Amygdala (tissue), 56 donors: ENCODE results near the gene KRTAP10-2.

ENCODE experiments used
- DNase-seq, 56 donors: peaks; one replicate each; lab custom pipeline; 2025; lab: John Stamatoyannopoulos, UW

KRTAP10-2 gene

DNA sequence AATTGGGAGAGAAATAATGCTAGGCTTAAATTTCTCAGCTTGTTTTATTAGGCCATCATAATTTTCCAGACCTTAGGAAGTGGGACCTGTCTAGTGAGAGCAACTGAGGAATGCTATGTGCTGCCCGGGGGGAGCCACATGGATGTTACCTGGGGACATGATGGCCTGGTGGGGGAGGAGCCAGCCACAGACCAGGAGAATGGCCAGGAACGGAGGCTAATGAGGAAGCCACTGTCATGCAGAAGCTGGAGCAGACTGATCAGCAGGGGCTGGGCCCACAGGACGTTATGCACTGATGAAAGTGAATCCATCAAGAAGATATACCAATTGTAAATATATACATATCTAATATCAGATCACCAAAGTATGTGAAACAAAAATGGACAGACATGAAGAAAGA lies 6.7 kb downstream of the KRTAP10-2 start:
- DNase-seq: no peak

DNA sequence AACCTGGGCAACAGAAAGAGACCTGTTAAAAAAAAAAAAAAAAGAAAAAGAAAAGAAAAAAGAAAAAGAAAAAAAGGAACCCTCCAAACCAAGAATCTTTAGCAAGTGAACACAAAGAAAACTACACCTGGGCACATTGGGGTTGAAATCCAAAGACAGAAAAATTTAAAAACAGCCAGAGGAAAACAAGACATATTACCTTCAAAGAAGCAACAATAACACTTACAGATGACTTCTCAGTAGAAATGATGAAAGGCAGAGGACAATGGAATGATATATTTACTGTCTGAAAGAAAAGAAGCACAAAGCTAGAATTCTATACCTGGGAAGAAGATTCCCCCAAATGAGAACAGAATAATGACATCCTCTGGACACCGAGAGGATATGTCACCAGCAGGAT lies 8.6 kb downstream of the KRTAP10-2 start:
- no peak for DNase-seq

DNA sequence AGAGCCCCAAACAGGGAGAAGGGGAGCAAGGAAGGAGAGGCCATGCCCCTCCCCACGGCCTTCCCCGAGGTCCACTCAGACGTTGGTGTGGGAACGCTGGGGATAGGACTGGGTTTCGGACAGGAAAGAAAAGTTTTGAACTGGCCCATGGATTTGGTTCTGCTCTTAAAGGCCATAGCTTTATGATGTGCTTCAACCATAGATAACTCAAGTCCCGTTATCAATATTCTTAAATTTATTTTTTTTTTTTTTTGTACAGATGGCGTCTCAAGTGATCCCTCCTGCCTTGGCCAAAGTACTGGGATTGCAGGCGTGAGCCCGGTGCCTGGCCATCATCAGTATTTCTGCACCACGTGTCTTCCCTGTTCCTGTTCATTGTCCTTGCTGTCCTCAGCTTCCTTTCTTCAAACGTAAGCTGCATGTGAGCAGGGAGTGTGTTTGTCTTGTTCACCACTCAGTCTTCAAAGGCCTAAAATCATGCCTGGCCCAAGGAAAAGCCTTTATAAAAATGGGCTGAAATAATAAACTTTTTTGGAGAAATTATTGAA lies 10.5 kb downstream of the KRTAP10-2 start:
- no peak for DNase-seq

DNA sequence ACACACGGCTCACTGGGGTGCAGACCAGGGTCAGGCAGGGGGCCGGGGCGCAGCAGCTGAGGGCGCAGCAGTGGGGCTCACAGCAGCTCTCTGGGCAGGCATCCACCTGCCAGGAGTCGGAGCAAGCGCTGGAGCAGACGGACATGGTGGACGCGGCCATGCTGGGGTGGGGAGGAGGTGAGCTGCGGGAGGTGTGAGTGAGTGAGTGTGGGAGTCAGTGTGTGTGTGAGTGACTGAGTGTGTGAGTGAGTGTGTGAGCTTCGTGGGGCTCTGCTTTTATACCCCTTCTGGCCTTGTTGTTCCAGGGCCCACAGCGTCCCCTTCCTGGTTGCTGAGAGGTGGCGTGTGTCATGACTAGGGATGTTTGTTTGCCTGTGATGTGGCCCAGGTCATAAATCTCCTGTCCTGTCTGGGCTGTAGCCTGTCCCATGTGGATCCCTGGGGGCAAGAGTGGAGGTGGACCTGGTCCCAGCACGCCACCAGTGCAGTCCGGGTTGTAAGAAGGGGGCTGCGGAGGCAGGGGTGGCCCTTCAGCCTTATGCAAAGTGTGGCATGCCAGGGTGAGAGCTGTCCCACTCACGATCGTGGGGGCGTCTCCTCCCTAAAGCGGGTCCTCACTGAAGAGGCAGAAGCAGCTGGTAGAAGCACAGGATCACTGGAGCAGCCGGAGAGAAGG lies 11.2 kb downstream of the KRTAP10-2 start, which contains the start of gene KRTAP10-1:
Gene KRTAP10-1 (minus strand): TSS at position 205 of the 676 bp plus-strand sequence. CDS start 45 bp downstream, at position 160.
- DNase-seq: no peak

DNA sequence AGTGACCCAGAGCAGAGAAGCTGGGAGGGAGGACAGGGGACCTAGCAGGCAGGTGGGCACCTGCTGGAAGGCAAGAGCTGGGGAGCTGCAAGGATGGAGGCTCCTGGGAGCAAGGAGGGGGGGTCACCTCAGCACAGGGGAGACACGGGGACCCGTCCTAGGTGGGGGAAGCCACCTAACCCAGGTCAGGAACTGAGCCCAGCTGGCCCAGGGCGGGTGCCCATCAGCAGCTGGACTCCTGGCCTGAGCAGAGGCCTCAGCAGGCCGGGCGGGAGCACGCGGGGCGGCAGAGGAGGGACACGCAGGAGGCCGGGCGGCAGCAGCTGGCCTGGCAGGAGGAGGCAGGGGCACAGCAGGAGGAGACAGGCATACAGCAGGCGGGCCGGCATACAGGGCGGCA lies 12.3 kb downstream of the KRTAP10-2 start:
- no peak for DNase-seq

DNA sequence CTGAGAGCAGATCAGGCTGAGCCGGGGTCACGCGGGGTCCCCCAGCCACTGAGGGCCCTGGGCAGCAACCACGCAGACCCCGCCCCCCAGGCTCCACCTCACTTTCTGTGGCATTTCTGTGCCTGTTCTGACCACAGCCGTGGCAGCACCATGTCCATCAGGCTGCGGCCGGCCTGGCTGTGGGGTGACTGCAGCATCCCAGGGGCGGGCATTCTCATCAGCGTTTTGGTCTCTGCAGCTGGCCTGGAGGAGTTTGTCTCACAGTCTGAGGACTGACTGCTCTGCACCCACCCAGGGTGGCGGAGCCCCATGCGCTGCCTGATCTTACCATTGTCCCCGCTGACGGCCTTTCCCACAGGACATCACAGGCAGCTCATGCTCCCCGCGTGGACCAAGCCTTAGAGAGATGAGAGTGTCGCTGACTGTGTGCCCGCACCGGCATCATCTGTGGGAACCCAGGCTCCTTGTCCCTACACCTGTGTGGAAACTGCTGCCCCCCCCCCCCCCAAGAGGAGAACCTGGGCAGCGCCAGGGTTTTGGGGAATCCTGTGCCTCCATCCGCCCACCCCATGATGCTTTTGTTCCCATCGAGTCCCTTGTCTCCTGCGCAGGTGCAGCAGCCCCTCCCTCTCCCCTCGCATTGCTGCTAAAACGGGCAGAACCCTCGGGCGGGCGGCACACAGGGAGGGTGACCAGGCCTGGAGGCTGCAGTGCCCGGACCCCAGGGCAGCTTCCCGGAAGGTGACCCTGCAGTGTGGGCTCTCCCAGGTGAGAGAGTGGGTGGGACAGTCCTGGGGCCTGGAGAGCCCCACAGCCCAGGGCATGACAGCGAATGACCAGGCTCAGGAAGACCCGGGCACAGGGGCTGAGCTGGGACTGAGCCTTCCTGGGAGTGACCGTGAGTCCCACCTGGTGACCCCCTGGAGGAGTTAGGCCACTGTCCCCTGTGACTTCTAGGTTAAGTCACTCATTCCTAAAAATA lies 13.1 kb downstream of the KRTAP10-2 start:
- DNase-seq: no peak

DNA sequence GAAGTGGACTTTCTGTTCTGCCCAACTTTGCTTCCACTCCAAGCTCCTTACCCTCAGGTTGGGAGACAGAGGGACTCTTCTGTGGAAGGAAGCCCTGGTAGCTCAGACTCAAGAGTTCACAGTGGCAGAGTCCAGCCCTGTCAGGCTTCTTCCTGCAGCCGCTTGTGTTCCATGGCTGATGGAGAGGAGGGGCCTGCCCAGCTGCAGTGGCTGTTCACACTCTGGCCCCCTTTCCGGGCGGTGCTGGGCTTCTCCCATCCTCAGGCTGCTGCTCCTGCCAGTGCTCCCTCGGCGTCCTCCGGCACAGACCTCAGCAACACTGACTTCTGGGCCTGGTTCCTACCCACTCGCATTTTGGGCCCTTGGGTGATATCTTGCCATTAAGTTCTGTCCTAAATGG lies 15.3 kb downstream of the KRTAP10-2 start:
- no peak for DNase-seq

DNA sequence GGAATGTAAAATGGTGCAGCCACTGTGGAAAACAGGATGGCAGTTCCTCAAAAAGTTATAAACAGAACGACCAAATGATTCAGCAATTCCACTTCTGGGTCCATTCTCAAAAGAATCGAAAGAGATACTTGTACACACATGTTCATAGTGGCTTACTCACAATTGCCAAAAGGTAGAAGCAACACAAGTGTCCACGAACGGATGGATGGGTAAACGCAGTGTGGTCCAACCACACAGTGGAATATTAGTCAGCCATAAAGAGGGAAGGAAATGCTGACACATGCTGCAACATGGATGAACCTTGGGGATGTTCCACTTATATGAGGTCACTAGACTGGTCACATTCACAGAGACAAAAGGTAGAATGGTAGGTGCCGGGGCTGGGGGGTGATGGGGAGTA lies 16.6 kb downstream of the KRTAP10-2 start:
- no peak for DNase-seq

DNA sequence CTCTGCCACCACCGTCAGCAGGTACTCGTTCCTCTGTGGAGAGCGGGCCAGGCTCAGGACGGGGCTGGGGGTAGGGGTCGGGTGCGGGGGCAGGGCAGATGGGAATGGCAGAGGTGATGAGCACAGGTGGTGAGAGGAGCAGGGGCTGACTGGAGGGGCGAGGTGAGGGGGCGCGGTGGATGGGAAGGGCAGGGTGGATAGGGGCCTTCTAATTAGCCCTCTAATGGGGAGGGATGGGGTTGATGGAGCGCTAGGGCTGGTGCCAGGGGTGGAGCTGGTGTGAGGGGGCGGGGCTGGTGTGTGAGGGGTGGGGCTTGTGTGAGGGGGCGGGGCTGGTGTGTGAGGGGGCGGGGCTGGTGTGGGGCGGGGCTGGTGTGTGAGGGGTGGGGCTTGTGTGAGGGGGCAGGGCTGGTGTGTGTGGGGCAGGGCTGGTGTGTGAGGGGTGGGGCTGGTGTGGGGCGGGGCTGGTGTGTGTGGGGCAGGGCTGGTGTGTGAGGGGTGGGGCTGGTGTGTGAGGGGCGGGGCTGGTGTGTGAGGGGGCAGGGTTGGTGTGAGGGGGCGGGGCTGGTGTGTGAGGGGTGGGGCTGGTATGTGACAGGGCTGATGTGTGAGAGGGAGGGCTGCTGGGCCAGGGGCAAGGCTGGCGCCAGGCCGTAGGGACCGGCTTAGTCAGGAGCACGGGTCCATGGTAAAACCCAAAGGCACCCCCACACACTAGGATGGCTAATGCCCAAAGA lies 17.2 kb downstream of the KRTAP10-2 start:
- no peak for DNase-seq

DNA sequence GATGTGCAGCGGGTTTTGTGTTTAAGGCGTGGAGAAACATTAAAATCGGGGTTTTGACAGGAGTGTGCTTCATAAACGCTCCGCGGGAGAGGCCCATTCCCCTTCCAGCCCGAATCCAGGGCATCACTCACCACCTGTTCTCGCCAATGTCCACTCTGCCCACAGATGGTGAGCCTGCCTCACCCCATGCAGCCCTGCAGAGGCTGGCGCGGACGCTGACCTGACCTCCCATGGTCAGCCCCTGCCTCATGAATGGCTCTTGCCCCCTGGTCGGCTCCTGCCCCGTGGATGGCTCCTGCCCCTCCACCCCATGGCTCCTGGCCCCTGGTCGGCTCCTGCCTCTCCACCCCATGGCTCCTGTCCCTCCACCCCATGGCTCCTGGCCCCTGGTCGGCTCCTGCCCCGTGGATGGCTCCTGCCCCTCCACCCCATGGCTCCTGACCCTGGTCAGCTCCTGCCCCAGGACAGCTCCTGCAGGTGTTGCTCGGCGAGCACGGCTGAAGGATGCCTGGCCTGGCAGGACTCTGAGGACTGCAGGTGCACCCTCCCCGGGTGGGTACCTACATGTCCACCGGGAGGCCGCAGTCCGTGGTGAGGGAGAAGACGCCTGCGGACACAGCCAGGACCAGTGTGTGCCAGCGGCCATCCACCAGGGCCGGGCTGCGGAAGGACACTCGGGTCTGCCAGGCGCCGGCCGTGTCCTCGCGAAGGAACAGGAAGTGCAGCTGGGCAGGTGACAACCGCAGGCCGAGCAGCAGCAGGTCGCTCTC lies 18.0 kb downstream of the KRTAP10-2 start:
- DNase-seq: no peak

DNA sequence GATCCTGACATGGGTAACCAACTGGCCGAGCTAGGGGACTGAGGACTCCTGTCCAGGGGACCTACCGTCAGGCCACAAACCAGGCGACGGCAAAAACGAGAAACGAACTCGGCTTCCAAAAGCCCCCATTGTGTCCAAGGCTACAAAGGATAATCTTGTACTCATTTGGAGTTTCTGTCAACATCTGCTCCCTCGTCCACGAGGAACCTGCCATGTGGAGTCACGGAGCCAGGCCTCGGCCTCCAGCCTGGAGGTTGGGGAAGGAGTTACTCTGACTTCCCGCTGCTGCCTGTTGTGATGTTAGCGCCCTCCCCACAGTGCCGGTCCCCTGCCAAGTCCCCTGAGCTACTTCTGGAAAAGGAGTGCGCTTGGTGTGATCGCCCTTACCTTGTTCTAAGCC lies 18.6 kb downstream of the KRTAP10-2 start:
- no peak for DNase-seq

DNA sequence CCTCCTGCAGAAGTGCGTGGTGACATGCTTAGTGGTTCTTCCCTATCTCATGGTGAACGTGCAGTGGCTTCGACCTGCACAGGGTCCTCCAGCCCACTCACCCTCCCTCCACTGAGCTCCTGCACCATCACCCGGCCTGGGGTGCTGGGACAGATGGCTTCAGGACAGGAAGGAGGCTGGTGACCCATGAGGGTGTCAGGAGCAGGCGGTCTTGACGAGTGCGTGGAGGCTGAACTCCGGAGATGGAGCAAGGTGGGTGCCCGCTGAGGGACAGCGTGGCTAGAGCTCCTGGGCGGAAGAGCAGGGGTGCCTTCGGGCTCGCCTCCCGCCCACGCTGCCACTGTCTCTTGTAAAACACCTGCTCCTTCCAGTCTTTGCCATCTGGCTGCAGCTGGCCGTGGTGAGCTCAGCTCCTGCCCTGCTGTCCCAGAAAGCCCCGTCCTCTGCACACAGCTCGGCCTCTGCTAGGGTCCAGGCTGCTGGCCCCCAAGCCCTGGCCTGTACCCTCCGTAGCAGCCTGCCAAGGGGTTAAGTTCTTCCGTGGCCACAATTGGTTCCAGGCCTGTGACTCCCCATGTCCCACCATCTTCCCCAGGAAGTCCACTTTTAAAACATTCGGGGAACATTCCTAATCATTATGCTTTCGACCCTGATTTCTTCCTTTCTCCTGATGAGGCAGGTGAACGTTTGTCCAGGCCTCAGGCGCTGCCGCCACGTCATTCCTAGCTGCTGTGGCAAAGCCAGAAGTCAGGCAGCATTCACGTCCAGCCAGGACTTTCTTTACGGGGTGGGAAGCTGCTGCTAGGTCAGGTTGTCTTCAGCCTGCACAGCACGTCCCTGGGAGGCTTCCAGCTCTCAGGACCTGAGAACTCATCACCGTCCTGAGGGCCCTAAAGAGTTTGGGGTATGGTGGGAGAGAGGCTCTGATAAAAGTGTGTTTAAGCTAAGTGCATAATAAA lies 19.4 kb downstream of the KRTAP10-2 start:
- no peak for DNase-seq

DNA sequence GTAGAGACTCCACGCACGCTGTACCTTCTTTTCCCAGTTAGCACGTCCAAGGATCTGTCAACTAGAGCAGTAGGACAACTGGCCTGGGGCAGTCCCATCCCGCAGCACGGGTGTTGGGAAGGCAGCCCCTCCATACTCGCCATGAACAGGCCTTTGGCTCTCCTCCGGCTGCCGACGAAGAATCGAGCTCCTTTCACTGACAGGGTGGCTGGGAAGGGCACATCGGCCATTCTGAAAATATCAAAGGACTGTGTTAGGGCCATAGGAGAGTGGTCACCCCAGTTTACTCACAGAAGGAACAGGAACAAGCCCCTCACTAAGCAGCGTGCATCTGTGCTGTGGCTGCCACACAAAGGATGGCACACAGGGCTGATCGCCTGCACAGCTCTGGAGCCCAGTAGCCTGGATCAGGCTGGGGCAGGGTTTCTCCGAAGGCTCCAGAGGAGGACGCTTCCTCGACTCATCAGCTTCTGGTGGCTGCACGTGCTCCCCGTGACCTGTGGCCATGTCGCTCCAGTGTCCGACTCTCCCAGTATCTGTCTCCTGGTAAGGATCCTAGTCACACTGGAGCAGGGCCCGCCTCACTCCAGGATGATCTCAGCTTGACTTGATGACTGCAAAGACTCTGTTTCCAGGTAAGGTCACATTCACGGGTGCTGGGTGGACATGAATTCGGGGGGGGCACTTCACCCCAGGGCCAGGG lies 20.3 kb downstream of the KRTAP10-2 start:
- DNase-seq: no peak

DNA sequence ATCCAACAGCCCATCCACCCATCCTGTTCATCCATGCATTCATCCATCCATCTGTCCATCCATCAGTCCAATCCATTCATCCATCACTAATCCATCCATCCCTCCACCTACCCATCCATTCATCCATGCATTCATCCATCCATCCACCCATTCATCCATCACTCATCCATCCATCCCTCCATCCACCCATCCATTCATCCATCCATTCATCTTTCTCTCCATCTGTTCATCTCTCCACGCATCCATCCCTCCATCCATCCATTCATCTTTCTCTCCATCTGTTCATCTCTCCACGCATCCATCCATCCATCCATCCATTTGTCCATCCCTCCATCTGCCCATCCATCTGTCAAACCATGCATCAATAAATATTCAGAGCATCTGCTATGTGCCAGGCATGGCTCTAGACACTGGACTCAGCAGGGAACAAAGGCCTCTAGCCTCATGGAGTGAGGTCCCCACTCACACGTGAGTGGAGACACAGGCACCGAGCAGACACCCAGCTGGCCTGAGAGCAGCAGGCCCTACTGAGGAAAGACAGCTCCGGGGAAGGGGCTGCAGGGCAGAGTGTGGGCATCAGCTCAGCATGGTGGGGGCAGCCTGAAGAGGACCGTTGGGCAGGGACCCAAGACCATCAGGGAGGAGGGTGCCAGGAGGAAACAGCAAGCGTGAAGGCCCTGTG lies 20.9 kb downstream of the KRTAP10-2 start:
- no peak for DNase-seq

DNA sequence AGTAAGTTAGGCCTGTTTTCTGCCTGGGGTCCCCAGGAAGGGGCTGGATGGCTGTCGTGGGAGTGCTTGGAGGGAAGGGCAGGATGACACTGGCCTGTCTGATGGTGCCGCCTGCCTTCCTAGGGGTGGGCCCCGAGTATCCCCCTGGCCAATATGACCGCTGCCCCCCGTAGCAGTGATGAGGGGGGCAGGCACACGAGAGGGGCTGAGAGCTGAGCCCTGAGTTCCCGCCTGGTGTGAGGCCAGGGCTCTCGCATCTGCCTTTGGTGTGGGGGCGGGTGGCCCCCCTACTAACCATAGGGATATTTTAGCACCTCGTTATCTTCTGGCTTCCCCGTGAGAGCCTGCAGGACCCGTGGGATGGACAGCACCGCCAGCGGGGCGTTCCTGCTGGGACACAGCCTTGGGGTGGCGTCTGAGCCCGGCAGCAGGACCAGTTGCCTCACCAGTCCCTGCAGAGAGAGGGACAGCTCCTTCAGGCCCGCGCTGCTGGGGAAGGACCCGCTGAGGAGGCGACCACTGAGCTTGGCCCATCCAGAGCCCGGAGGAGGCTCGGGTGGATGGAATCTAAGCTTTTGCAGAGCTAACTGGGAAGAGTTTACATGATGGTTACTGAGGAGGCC lies 21.7 kb downstream of the KRTAP10-2 start:
- no peak for DNase-seq

DNA sequence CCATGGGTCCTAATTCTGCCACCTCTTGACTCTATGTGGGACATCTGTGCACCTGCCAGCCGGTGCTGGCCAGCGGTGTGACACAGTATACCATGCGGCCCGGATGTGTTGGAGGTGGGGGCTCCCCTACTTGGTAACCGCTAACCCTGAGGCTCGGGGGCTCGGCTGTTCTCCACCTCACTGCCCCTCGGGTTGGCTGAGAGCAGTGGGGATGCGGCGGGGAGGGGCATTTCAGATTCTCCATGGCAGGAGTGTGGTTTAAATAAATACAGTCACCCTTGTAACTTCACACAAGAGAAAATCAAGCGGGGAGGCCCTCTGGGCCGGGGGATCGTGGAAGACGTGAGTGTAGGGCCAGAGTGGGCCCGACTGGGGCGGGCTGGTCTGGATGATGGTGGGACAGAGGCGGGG lies 22.3 kb downstream of the KRTAP10-2 start:
- DNase-seq: no peak

DNA sequence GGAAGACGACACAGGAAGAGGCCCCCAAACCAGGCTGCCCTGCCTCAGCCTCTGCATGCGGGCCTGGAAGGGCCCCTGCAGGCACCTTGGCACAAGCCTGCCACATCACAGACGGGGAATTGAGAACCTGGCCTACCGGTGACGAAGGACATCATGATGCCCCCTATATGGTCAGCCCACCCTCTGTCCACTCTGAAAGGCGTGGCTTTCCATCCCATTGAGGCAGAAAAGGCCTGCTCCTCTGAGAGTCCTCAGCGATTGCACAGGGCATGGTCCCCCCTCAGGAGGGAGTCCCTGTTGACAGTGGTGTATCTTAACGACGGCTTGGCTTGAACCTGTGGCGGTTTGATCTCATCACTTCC lies 22.7 kb downstream of the KRTAP10-2 start:
- no peak for DNase-seq
